Right renal cortex interstitium (tissue), 3 donors: ENCODE measurements around the gene JTB. TPM values are rescaled to one million over a fixed set of nuclear protein-coding genes. Genes with fewer than 3 reads are reported as not detected.

Experiments used
- DNase-seq, 3 donors: peaks; one replicate each; pipeline ENCODE4 v3.0.0-alpha.2; 2013; ENCODE audit warnings: low read depth in 3 of 3, low spot score in 2 of 3
- polyA plus RNA-seq, 3 donors: library from polyadenylated mRNA; unstranded; fragments of 120-200 nt; gene quantifications; one replicate each; pipeline ENCODE4 v1.2.1, GENCODE V29; 2013; ENCODE audit not compliant: insufficient read length in 3 of 3

JTB gene
- polyA plus RNA-seq, 3 donors, result 102 to 114 (median 114) TPM

- DNase-seq, result no peak
Measured at GRCh38 chr1:153957744-153958110, 19.7 kb downstream of the JTB start.

- no peak for DNase-seq
Measured at GRCh38 chr1:153956997-153957715, 20.3 kb downstream of the JTB start.

GRCh38 chr1:153954826-153955225 lies 22.6 kb downstream of the JTB start:
- DNase-seq, result no peak

GRCh38 chr1:153953859-153954365 lies 23.6 kb downstream of the JTB start:
- DNase-seq, result no peak

GRCh38 chr1:153951801-153952200 lies 25.7 kb downstream of the JTB start:
- no peak for DNase-seq

- DNase-seq, result no peak
Measured at GRCh38 chr1:153951183-153951582, 26.3 kb downstream of the JTB start.

GRCh38 chr1:153946622-153947241 lies 30.7 kb downstream of the JTB start, which contains the start of gene DENND4B:
TSS of gene DENND4B (minus strand) at chr1:153946718. CDS start at chr1:153944374, 2,344 bp downstream.
- DNase-seq, result peak in 1 of 3 donors; percentile 47

GRCh38 chr1:153945795-153946621 lies 31.5 kb downstream of the JTB start:
- DNase-seq, result no peak

GRCh38 chr1:153945131-153945794 lies 32.2 kb downstream of the JTB start:
- no peak for DNase-seq

GRCh38 chr1:153944827-153945117 lies 32.7 kb downstream of the JTB start:
- no peak for DNase-seq

GRCh38 chr1:153944005-153944826 lies 33.3 kb downstream of the JTB start:
- no peak for DNase-seq

GRCh38 chr1:153942766-153943549 lies 34.5 kb downstream of the JTB start:
- DNase-seq, result no peak

- DNase-seq, result no peak
Measured at GRCh38 chr1:153941826-153942725, 35.4 kb downstream of the JTB start.

GRCh38 chr1:153940756-153941155 lies 36.7 kb downstream of the JTB start:
- no peak for DNase-seq

- no peak for DNase-seq
Measured at GRCh38 chr1:153939476-153939875, 38.0 kb downstream of the JTB start.

GRCh38 chr1:153938996-153939395 lies 38.5 kb downstream of the JTB start:
- no peak for DNase-seq

GRCh38 chr1:153937331-153937730 lies 40.1 kb downstream of the JTB start:
- no peak for DNase-seq
